ENCODE measurements around the gene SSBP1.

- TF ChIP-seq EZH2phosphoT487 (IDR thresholded peaks at IDR 0.05) (no peak), EZH2 (IDR thresholded peaks at IDR 0.05) (no peak), CTCF (IDR thresholded peaks at IDR 0.05) (no peak)
Observed at GRCh38 chr7:141739250-141739649, 1.1 kb downstream of the SSBP1 start.

All from neural progenitor cell (in vitro differentiated cells).